IMR-90 (cell line): ENCODE results near the gene PRR32. TPM values are rescaled to one million over a fixed set of nuclear protein-coding genes. Genes with fewer than 3 reads are reported as not detected.

ENCODE experiments used
- ATAC-seq: fragments of 200-7000 bp; cut with Tn5 transposase; 2 replicates; pipeline ENCODE4 v1.9.1; 2020; ENCODE audit warnings: low read depth, mild to moderate bottlenecking, moderate library complexity
- BruUV-seq: library from RNA; stranded (reverse); fragments of 400-500 nt; replicated peaks from 2 replicates; lab custom pipeline; 2021; lab: Mats Ljungman, UMichigan
- CTCF ChIA-PET: fragments of 300-600 bp; formaldehyde crosslinking; extraction: SDS; loops from one replicate; lab custom pipeline; 2021; ENCODE audit warnings: antibody characterized with exemption; lab: Yijun Ruan, JAX
- POLR2A ChIA-PET: fragments of 300-600 bp; sonication (Branson Sonifier 250); formaldehyde crosslinking; loops from one replicate; lab custom pipeline; 2022; ENCODE audit warnings: antibody characterized with exemption; ENCODE audit not compliant: unreplicated experiment; lab: Charles Lee
- DNase-seq: peaks from one replicate; pipeline ENCODE4 v3.0.0; 2013
- H2AFZ ChIP-seq: replicated peaks from 2 replicates; pipeline ENCODE3; 2013; ENCODE audit warnings: low read length, mild to moderate bottlenecking; ENCODE audit not compliant: poor library complexity
- H2AK5ac ChIP-seq: 2 replicates; pipeline ENCODE4 v1.6.1; 2013; ENCODE audit warnings: low read depth, low read length, inconsistent platforms
- H2AK9ac ChIP-seq: replicated peaks from 2 replicates; pipeline ENCODE3; 2013; ENCODE audit warnings: mild to moderate bottlenecking, low read depth, low read length, moderate library complexity; ENCODE audit not compliant: poor library complexity
- H2BK120ac ChIP-seq: 2 replicates; pipeline ENCODE4 v1.6.1; 2013; ENCODE audit warnings: low read depth, low read length, inconsistent platforms
- H2BK15ac ChIP-seq: 3 replicates; pipeline ENCODE4 v1.6.1; 2013; ENCODE audit warnings: low read depth, low read length, inconsistent platforms
- H2BK20ac ChIP-seq: 2 replicates; pipeline ENCODE4 v1.6.1; 2013; ENCODE audit warnings: low read depth, mild to moderate bottlenecking, inconsistent platforms, low read length, moderate library complexity
- H2BK5ac ChIP-seq: 2 replicates; pipeline ENCODE4 v1.6.1; 2013; ENCODE audit warnings: mild to moderate bottlenecking, low read depth, low read length, inconsistent platforms; ENCODE audit not compliant: poor library complexity, severe bottlenecking
- H3K14ac ChIP-seq: replicated peaks from 2 replicates; pipeline ENCODE4 v1.6.1; 2013; ENCODE audit warnings: low read depth, low read length, inconsistent platforms
- H3K18ac ChIP-seq: 2 replicates; pipeline ENCODE4 v1.6.1; 2013; ENCODE audit warnings: low read depth, low read length, control low read depth
- H3K23ac ChIP-seq: 2 replicates; pipeline ENCODE4 v1.6.1; 2013; ENCODE audit warnings: low read depth, low read length, inconsistent platforms
- H3K27ac ChIP-seq: 2 replicates; pipeline ENCODE4 v1.5.1; 2013; ENCODE audit warnings: mild to moderate bottlenecking, control low read depth, low read length; ENCODE audit not compliant: insufficient read depth
- H3K27me3 ChIP-seq: 2 replicates; pipeline ENCODE4 v1.6.1; 2013; ENCODE audit warnings: low read length; ENCODE audit not compliant: control insufficient read depth, insufficient read depth
- H3K36me3 ChIP-seq: 2 replicates; pipeline ENCODE4 v1.6.1; 2013; ENCODE audit warnings: low read length, mixed read lengths; ENCODE audit not compliant: control insufficient read depth, insufficient read depth
- H3K4ac ChIP-seq: 2 replicates; pipeline ENCODE4 v1.6.1; 2013; ENCODE audit warnings: low read depth, low read length, inconsistent platforms
- H3K4me1 ChIP-seq: 2 replicates; pipeline ENCODE4 v1.6.1; 2013; ENCODE audit warnings: low read length, mixed read lengths; ENCODE audit not compliant: control insufficient read depth, insufficient read depth
- H3K4me2 ChIP-seq: 2 replicates; pipeline ENCODE4 v1.6.1; 2013; ENCODE audit warnings: low read depth, mild to moderate bottlenecking, control low read depth, low read length, moderate library complexity
- H3K4me3 ChIP-seq: 2 replicates; pipeline ENCODE4 v1.5.1; 2013; ENCODE audit warnings: low read depth, mild to moderate bottlenecking, control low read depth, low read length, moderate library complexity; ENCODE audit not compliant: insufficient read depth
- H3K56ac ChIP-seq: 2 replicates; pipeline ENCODE4 v1.6.1; 2013; ENCODE audit warnings: low read length, inconsistent platforms; ENCODE audit not compliant: insufficient read depth; ENCODE audit errors: extremely low read depth
- H3K79me1 ChIP-seq, 2 experiments: 2 replicates each; pipeline ENCODE4 v1.6.1; 2013; ENCODE audit warnings: low read length in 2 of 2, inconsistent platforms in 1 of 2, low read depth in 1 of 2
- H3K9ac ChIP-seq: 2 replicates; pipeline ENCODE4 v1.6.1; 2013; ENCODE audit warnings: low read depth, low read length, control low read depth
- H3K9me1 ChIP-seq: 2 replicates; pipeline ENCODE4 v1.6.1; 2013; ENCODE audit warnings: low read length, inconsistent platforms; ENCODE audit not compliant: insufficient read depth
- H3K9me3 ChIP-seq: 2 replicates; pipeline ENCODE4 v1.6.1; 2013; ENCODE audit warnings: low read length; ENCODE audit not compliant: control insufficient read depth, insufficient read depth
- H4K20me1 ChIP-seq: 2 replicates; pipeline ENCODE4 v1.6.1; 2013; ENCODE audit warnings: low read length, inconsistent platforms; ENCODE audit not compliant: insufficient read depth
- H4K5ac ChIP-seq: 2 replicates; pipeline ENCODE4 v1.6.1; 2013; ENCODE audit warnings: mild to moderate bottlenecking, low read depth, low read length, control low read depth
- H4K8ac ChIP-seq, 2 experiments: 2 replicates each; pipeline ENCODE4 v1.6.1; 2013; ENCODE audit warnings: low read depth in 2 of 2, low read length in 2 of 2, control low read depth in 1 of 2, inconsistent platforms in 1 of 2
- H4K91ac ChIP-seq: 2 replicates; pipeline ENCODE4 v1.6.1; 2013; ENCODE audit warnings: low read depth, low read length, inconsistent platforms; ENCODE audit not compliant: insufficient read depth
- CHD1 ChIP-seq: IDR thresholded peaks from 2 replicates; pipeline ENCODE4 v1.6.1; 2012; ENCODE audit warnings: low read depth, low read length, improper control_type of control experiment
- CTCF ChIP-seq: conservative IDR thresholded peaks from 2 replicates; pipeline ENCODE4 v1.5.1; 2012; ENCODE audit warnings: mild to moderate bottlenecking, low read depth, low read length, improper control_type of control experiment
- ELK1 ChIP-seq: fragments of 150-350 bp; IDR thresholded peaks from 2 replicates; pipeline ENCODE4 v1.6.1; 2016; ENCODE audit warnings: low read depth, mild to moderate bottlenecking, low read length, moderate library complexity, borderline replicate concordance
- FOS ChIP-seq: fragments of 150-350 bp; IDR thresholded peaks from 2 replicates; pipeline ENCODE4 v1.6.1; 2016; ENCODE audit warnings: low read depth, low read length
- MAFK ChIP-seq: IDR thresholded peaks from 2 replicates; pipeline ENCODE4 v1.6.1; 2012; ENCODE audit warnings: low read depth, low read length, improper control_type of control experiment
- MAZ ChIP-seq: IDR thresholded peaks from 2 replicates; pipeline ENCODE4 v1.6.1; 2012; ENCODE audit warnings: low read depth, mild to moderate bottlenecking, low read length, improper control_type of control experiment, moderate library complexity, borderline replicate concordance
- NFE2L2 ChIP-seq: fragments of 150-350 bp; IDR thresholded peaks from 2 replicates; pipeline ENCODE4 v1.6.1; 2016; ENCODE audit warnings: low read depth, mild to moderate bottlenecking, low read length
- POLR2A ChIP-seq: IDR thresholded peaks from 2 replicates; pipeline ENCODE4 v1.6.1; 2012; ENCODE audit warnings: mild to moderate bottlenecking, low read depth, low read length
- RAD21 ChIP-seq: IDR thresholded peaks from 2 replicates; pipeline ENCODE4 v1.6.1; 2012; ENCODE audit warnings: low read length, improper control_type of control experiment
- RCOR1 ChIP-seq: IDR thresholded peaks from 2 replicates; pipeline ENCODE4 v1.6.1; 2012; ENCODE audit warnings: mild to moderate bottlenecking, low read length, improper control_type of control experiment; ENCODE audit not compliant: insufficient replicate concordance
- RFX5 ChIP-seq: IDR thresholded peaks from 2 replicates; pipeline ENCODE4 v1.8.0; 2012; ENCODE audit warnings: low read depth, mild to moderate bottlenecking, low read length, moderate library complexity
- SMC3 ChIP-seq: fragments of 150-350 bp; IDR thresholded peaks from 2 replicates; pipeline ENCODE4 v1.6.1; 2016; ENCODE audit warnings: low read depth, mild to moderate bottlenecking, antibody characterized with exemption, low read length, moderate library complexity
- WGBS, 2 experiments: methylation state at CpG; one replicate each; pipeline versions ENCODE4 v1.1.5 to v1.1.7; 2013; ENCODE audit warnings: missing lambda C conversion rate in 2 of 2; ENCODE audit not compliant: insufficient read length in 1 of 2; ENCODE audit errors: extremely low coverage in 2 of 2; 5-methylcytosine and 5-hydroxymethylcytosine counted together
- dilution Hi-C: fragments of 300-500 bp; cut with HindIII; formaldehyde crosslinking; loops from one replicate; pipeline ENCODE4 v1.14.3; 2018; ENCODE audit warnings: low sequenced_read_pairs; ENCODE audit not compliant: unreplicated experiment
- in situ Hi-C: fragments of 300-500 bp; cut with MboI; formaldehyde crosslinking; loops from 3 replicates; pipeline ENCODE4 v1.14.3; 2019; ENCODE audit warnings: low sequenced_read_pairs, inconsistent platforms, mixed read lengths
- intact Hi-C: fragments of 100-400 bp; cut with micrococcal nuclease; formaldehyde crosslinking; loops from 2 replicates; pipeline ENCODE4 v1.10.0; 2022
- polyA plus RNA-seq, 3 experiments: library from polyadenylated mRNA; depleted of rRNA; stranded (reverse); fragments of >200 nt; gene quantifications; 2 replicates each; pipeline ENCODE4 v1.2.3, GENCODE V29; 2012; ENCODE audit warnings: low replicate concordance in 1 of 3
- total RNA-seq: library from RNA; depleted of rRNA; stranded (reverse); fragments of >200 nt; gene quantifications from 2 replicates; pipeline ENCODE4 v1.2.3, GENCODE V29; 2012

PRR32 gene
- total and polyA plus RNA-seq, 2 of the 4 experiments (the other 2 are of a cell fraction) = not detected

GRCh38 chrX:126847143-126847542 lies 27.6 kb downstream of the PRR32 start:
- BruUV-seq = no TSS peak
- Histone ChIP-seq H3K4me2 (no peak overlapping the region), H3K56ac (no peak overlapping the region), H3K4me3 (no peak overlapping the region), H3K79me1 (no peaks in the 10 kb centered on the region), H3K9me3 (no peaks in the 10 kb centered on the region), H3K27ac (no peak overlapping the region), H3K9me1 (no peaks in the 10 kb centered on the region), H4K8ac (no peak overlapping the region), H2BK20ac (no peak overlapping the region), H3K9ac (no peak overlapping the region), H3K36me3 (no peaks in the 10 kb centered on the region), H3K18ac (no peak overlapping the region), H4K91ac (no peak overlapping the region), H2AK9ac (no peak overlapping the region), H3K27me3 (no peaks in the 10 kb centered on the region), H3K4ac (no peak overlapping the region), H2AK5ac (no peak overlapping the region), H3K14ac (no peak overlapping the region), H2AFZ (no peak overlapping the region), H2BK5ac (no peak overlapping the region), H3K23ac (no peak overlapping the region), H4K5ac (no peak overlapping the region), H3K4me1 (no peaks in the 10 kb centered on the region), H2BK15ac (no peak overlapping the region), H4K20me1 (no peaks in the 10 kb centered on the region), H2BK120ac (no peak overlapping the region)
- DNase-seq (no peak), ATAC-seq (no peak)
- dilution Hi-C loops = no loop called here
- CTCF ChIA-PET = no interaction called here
- TF ChIP-seq RAD21 = no peak
- TF ChIP-seq RCOR1 = no peak
- no peak for TF ChIP-seq CTCF
- TF ChIP-seq SMC3 = no peak
- TF ChIP-seq NFE2L2 = no peak
- TF ChIP-seq FOS = no peak
- no peak for TF ChIP-seq MAZ
- TF ChIP-seq CHD1 = no peak
- no peak for TF ChIP-seq ELK1
- no peak for TF ChIP-seq RFX5
- TF ChIP-seq MAFK = no peak
- TF ChIP-seq POLR2A = no peak
- POLR2A ChIA-PET = no interaction called here
- in situ Hi-C loops = no loop called here
- no CpG with 5 or more reads among the region's 3 CpGs for WGBS, 2 experiments
- intact Hi-C loops = no loop called here
